NCI-H460 (cell line): Measurements from ENCODE around the gene THRSP. TPM values are rescaled to one million over a fixed set of nuclear protein-coding genes. Genes with fewer than 3 reads are reported as not detected.
"Not testable (repeated sequence)": the region's sequence is repeated elsewhere in the genome, so short reads cannot be mapped to it uniquely, and the experiment has no call there.

Experiments used
- DNase-seq: peaks from one replicate; pipeline ENCODE4 v3.0.0-alpha.2; 2016; ENCODE audit warnings: low read depth; ENCODE audit errors: extremely low read depth
- polyA plus RNA-seq: library from polyadenylated mRNA; depleted of rRNA; stranded (reverse); fragments of >200 nt; gene quantifications from 2 replicates; pipeline ENCODE4 v1.2.3, GENCODE V29; 2014; cell fraction: nucleus; rRNA removed
- total RNA-seq: library from RNA; depleted of rRNA; stranded (reverse); fragments of >200 nt; shearing (Covaris generic); gene quantifications from 2 replicates; pipeline ENCODE4 v1.2.3, GENCODE V29; 2014; rRNA removed

THRSP gene, protein sequence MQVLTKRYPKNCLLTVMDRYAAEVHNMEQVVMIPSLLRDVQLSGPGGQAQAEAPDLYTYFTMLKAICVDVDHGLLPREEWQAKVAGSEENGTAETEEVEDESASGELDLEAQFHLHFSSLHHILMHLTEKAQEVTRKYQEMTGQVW
- total RNA-seq: not detected in 2 replicates
- not detected in 2 replicates for polyA plus RNA-seq

DNA sequence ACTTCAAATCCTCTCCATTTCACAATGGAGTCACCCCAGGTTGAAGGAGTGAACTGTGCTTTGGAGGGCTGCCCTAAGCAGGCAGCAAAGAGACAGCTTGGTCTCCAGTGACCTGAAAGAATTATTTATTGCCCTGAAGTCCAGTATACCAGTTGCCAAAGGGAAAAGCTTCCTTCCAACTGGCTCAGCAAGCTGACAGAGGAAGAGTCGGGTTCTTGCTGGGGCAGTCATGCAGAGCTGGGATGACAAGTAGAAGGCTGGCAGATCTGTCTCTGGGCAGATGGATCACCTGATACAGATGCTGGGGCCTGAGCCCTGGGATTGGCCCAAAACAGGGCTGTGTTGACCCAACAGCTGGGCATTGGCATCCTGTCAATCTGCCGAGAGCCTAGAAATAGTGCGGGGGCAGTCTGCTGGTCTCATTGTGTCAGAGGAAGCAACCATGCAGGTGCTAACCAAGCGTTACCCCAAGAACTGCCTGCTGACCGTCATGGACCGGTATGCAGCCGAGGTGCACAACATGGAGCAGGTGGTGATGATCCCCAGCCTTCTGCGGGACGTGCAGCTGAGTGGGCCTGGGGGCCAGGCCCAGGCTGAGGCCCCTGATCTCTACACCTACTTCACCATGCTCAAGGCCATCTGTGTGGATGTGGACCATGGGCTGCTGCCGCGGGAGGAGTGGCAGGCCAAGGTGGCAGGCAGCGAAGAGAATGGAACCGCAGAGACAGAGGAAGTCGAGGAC is at the start of gene THRSP:
TSS of gene THRSP (plus strand) at position 422 of the 742 bp plus-strand sequence. CDS start at position 443, 21 bp downstream.
- no peak for DNase-seq

- not testable (repeated sequence) for DNase-seq
Measured at GRCh38 chr11:78014937-78015520, 48.6 kb upstream of the THRSP start.

DNA sequence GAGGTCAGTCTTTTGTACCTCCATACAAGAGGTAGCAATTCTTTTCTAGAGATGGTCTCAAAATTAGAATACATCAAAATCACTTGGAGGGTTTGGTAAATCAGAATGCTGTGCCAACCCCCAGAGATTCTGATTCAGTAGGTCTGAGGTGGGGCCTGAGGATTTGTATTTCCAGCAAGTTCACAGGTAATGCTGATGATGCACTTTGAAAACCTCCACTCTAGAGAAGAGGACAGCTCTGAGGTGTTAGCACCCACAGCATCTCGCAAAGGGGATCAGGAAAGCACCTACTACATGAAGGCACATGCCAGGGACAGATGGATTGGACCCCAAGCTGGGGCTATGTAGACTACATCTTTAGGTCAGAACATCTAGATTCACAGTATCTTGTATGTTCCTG is 47.8 kb upstream of the THRSP start:
- DNase-seq: no peak

- no peak for DNase-seq
Measured at GRCh38 chr11:78019808-78020207, 43.9 kb upstream of the THRSP start.

DNA sequence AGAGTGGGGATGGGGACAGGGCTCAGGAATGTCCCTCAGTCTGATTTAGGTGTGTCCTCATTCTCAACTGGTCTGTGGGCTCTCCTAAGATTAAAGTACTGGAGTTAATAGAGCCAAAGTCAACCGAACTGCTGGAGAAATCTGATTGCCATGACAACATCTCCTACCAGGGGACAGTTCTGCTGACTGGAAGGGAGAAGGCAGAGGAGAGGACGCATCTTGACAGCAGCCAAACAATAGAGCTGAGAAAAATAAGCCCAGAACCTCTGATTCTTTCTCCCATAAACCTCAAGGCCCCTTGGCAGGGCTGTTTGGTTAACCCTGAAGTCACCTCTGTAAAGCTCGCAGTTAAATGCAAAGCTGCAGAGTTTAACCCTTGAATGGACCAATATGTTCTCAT is 43.4 kb upstream of the THRSP start:
- DNase-seq: no peak

DNA sequence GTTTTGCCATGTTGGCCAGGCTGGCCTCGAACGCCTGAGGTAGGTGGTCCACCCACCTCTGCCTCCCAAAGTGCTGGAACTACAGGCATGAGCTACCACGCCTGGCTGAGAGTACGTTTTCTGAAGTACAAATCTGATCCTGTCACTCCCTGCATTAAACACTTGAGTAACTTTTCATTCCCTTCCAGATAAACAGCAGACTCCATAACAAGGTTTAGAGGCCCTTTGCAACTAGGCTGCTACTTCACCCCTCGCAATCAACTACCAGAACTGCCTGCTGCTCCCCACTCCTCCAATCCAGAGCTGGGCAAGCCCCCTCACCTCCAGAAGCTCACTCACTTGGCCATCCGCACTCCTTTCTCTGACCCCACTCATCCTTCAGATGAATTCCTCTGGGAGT is 42.0 kb upstream of the THRSP start:
- no peak for DNase-seq

- no peak for DNase-seq
Measured at GRCh38 chr11:78022397-78023396, 41.0 kb upstream of the THRSP start, which contains the start of gene KCTD14. KCTD14 (minus strand) TSS chr11:78023276; CDS start chr11:78023249, 27 bp downstream.

DNA sequence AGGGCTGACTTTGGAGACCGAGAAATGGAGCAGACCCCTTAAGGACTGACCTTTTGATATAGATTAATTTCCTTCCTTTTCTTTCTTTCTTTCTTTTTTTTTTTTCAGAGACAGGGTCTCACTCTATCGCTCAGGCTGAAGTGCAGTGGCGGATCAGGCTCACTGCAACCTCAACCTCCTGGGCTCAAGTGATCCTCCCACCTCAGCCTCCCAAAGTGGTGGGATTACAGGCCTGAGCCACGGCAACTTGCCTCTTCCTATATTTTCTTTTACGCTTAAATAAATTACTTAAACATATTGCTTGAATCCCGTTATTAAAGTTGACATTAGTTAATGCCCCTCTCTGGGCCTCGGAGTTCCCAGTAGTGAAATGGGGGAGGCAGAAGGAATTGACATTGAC is 40.2 kb upstream of the THRSP start:
- no peak for DNase-seq

GRCh38 chr11:78025378-78025777 is 38.3 kb upstream of the THRSP start:
- no peak for DNase-seq

- no peak for DNase-seq
Measured at GRCh38 chr11:78027759-78028158, 35.9 kb upstream of the THRSP start.

DNA sequence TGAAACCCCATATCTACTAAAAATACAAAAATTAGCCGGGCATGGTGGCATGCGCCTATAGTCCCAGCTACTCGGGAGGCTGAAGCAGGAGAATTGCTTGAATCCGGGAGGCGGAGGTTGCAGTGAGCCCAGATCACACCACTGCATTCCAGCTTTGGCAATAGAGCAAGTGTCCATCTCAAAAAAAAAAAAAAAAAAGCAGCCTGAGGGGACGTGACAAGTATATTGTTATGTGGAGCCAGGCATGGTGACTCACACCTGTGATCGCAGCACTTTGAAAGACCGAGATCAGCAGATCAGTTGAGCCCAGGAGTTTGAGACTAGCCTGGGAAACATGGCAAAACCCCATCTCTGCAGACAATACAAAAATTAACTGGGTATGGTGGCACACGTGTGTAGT is 35.2 kb upstream of the THRSP start:
- DNase-seq: not testable (repeated sequence)

DNA sequence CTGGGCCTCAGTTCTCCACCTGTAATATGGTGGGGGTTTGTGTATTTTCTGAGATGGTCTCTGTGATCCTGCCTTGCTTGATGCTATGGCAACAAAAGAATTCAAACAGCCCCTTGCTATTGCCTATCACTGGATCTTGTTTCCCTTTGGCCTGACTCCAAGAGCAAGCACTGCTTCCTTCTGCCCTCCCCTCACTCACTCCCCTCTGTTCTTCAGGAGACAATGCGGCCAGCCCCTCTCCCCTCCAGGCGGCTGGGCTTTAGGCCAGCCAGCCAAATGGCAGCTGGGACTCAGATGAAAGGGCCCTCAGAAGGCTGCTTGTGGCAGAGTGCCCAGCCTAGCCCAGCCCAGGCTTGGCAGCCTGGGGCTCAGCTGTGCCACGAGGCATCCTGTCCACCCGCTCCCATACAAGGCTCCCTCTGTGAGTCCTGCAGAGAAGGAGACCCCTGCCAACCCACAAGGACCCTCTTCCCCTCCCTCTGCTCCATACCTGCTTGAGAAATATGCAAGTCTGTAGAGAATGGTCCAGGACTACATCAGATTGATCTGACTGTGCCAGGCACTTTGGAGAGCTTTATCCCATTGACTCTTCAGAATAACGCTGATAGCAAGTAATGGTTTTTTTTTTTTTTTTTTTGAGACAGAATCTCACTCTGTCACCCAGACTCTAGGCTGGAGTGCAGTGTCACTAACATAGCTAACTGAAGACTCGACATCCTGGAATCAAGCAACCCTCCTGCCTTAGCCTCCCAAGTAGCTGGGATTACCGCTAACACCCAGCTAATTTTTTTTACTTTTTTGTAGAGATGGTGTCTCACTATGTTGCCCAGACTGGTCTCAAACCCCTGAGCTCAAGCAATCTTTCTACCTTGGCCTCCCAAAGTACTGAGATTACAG is 33.0 kb upstream of the THRSP start:
- DNase-seq: no peak

- no peak for DNase-seq
Measured at GRCh38 chr11:78031629-78032028, 32.0 kb upstream of the THRSP start.

DNA sequence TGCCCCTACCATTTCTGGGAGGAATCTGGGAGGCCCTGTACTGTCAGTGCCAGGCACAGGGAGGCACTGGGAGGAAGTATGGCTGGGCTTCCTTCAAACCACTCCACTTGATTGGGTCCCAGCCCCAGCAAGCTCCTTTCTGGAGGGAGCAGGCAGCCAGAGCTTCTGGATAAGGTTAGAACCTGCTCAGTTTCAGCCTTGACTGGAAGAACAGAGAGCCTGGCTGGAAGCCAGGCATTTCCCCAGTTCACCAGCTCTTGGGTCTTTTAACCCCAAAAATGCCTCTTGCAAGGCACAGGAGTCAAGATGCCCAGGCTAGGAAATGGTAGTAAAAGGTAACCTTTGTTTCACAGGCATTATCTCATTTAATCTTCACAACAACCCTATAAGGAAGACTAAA is 31.6 kb upstream of the THRSP start:
- DNase-seq: no peak

GRCh38 chr11:78033040-78033439 is 30.6 kb upstream of the THRSP start:
- no peak for DNase-seq

DNA sequence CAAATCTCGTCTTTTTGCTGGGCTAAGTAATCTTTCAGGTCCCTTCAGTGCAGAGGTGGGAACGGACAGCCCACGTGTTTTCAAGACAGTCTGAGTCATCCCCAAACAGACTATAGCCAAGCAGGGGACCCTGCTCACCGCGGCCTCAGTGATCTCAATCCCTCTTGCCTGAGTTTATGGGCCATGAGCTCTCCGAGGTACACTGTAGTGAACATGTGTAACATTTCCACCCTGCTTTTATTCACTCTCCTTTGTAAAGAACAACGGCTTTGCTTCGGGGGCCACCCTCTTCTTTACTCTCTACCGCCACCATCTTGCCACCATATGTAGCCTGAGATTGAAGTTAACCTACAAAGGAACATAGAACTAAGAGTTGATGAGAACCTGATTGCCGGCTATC is 29.0 kb upstream of the THRSP start:
- no peak for DNase-seq

DNA sequence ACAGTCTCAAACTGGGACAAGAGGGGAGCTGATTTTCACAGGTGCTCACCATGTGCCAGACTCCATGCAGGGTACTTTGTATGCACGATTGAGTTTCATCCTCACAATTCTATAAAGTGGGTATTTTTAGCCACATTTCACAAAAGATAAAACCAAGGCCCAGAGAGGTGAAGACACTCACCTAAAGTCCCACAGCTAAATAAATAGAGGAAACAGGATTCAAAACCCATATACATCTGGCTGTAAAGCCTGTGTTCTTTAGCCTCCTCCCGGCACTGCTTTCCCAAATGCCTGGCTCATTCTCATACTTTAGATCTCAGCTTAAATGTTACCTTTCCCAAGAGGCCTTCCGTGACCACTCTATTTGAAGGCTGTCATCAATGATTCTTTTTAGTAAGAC is 27.3 kb upstream of the THRSP start:
- DNase-seq: no peak

- no peak for DNase-seq
Measured at GRCh38 chr11:78037056-78037455, 26.6 kb upstream of the THRSP start.

DNA sequence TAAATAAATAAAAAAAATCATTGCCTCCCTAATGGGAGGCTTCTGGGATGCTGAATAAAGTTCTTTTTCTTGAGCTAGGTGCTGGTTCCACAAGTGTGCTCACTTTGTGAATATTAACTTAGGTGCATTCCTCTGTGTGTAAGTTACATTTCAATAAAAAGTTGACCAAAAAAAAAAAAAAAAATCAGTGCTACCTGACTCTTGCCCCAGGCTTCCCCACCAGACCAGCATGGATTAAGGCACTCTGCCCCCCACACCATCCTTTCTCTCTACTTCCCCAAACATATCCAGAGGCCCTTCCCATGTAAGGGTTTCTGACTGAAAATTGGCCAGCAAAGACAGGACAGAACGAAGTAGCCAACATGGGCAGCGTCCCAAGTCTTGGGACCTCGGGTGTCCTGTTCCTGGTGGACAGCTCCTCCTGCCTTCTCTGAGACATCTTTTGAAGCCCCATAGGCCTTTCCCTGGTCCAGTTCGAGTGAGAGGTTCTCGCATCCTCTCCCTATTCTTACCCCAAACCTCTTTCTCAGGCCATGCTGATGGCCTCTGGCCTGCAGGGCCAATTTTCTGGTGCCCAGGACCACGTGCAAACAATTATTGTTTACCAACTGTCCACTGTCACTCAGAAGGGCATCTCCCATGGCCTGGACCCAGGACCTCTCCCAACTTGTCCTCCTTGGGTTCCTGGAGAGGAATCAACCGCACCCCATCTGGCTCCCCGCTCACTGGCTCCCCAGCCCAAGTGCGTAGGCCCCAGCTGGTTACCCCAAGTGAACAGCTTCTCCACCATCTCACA is 25.6 kb upstream of the THRSP start:
- no peak for DNase-seq
